Measurements from ENCODE around the gene UPK1B. TPM values are rescaled to one million over a fixed set of nuclear protein-coding genes. Genes with fewer than 3 reads are reported as not detected.

Gene UPK1B
- total RNA-seq, 6 experiments from 2014 or later: 0.20 TPM; not detected in 5

- Histone ChIP-seq H3K27me3 (no peaks in the 10 kb centered on the region), H3K4me1 (no peaks in the 10 kb centered on the region), H3K9me3 (no peaks in the 10 kb centered on the region), H3K36me3 (no peaks in the 10 kb centered on the region), H3K27ac (no peak overlapping the region), H3K4me3 (no peak overlapping the region)
- intact Hi-C loops (cut with DNase I): no loop called here
- DNase-seq (no peak), ATAC-seq (no peak)
- TF ChIP-seq, protein P1, sequence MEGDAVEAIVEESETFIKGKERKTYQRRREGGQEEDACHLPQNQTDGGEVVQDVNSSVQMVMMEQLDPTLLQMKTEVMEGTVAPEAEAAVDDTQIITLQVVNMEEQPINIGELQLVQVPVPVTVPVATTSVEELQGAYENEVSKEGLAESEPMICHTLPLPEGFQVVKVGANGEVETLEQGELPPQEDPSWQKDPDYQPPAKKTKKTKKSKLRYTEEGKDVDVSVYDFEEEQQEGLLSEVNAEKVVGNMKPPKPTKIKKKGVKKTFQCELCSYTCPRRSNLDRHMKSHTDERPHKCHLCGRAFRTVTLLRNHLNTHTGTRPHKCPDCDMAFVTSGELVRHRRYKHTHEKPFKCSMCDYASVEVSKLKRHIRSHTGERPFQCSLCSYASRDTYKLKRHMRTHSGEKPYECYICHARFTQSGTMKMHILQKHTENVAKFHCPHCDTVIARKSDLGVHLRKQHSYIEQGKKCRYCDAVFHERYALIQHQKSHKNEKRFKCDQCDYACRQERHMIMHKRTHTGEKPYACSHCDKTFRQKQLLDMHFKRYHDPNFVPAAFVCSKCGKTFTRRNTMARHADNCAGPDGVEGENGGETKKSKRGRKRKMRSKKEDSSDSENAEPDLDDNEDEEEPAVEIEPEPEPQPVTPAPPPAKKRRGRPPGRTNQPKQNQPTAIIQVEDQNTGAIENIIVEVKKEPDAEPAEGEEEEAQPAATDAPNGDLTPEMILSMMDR (IDR thresholded peaks at IDR 0.05): no peak
- no peak for TF ChIP-seq POLR2A (IDR thresholded peaks at IDR 0.05)
- WGBS (ENCODE audit: insufficient coverage, low coverage, low lambda C conversion rate, missing lambda C conversion rate): 46% methylated on average over 2 of the region's 2 CpGs
These were observed 25.9 kb upstream of the UPK1B start for GRCh38 chr3:119147494-119147893.

GRCh38 chr3:119148493-119149180 lies 24.8 kb upstream of the UPK1B start:
- H3K27ac ChIP-seq: no peak overlapping the region
- H3K9me3 ChIP-seq: peaks cover 0 to 4% (median 0%) of the 10 kb centered on the region in 4 donors
- no peaks in the 10 kb centered on the region for H3K27me3 ChIP-seq
- no peak overlapping the region for H3K4me3 ChIP-seq
- TF ChIP-seq, protein P1 (IDR thresholded peaks at IDR 0.05): no peak
- no peak for TF ChIP-seq POLR2A (IDR thresholded peaks at IDR 0.05)
- DNase-seq: no peak
- intact Hi-C loops (cut with DNase I): no loop called here
- H3K36me3 ChIP-seq: no peaks in the 10 kb centered on the region
- ATAC-seq: no peak
- WGBS (ENCODE audit: insufficient coverage, low coverage, low lambda C conversion rate, missing lambda C conversion rate): 100% methylated on average over 2 of the region's 2 CpGs
- no peaks in the 10 kb centered on the region for H3K4me1 ChIP-seq

DNA sequence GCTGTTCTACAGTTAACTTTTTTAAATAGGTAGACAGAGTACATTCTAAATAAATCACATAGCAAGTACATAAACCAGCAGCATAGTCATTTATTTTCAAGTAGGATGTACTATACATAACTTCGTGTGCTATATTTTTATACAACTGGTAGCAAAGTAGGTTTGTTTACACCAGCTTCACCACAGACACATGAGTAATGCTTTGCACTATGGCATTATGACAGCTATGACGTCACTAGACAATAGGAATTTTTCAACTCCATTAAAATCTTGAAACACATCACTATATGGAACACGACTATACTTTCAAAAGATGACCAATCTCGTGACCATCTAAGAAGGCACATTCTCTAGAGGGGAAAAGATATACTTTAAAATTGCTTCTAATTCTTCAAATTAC lies 23.9 kb upstream of the UPK1B start:
- intact Hi-C loops (cut with DNase I): no loop called here
- H3K27me3 ChIP-seq: no peaks in the 10 kb centered on the region
- H3K9me3 ChIP-seq: peaks cover 0 to 4% (median 0%) of the 10 kb centered on the region in 4 donors
- no peak overlapping the region for H3K27ac ChIP-seq
- no peak overlapping the region for H3K4me3 ChIP-seq
- TF ChIP-seq, protein P1 (IDR thresholded peaks at IDR 0.05): no peak
- no peak for TF ChIP-seq POLR2A (IDR thresholded peaks at IDR 0.05)
- 76% methylated on average over 4 of the region's 4 CpGs for WGBS (ENCODE audit: insufficient coverage, low coverage, low lambda C conversion rate, missing lambda C conversion rate)
- ATAC-seq: no peak
- H3K36me3 ChIP-seq: no peaks in the 10 kb centered on the region
- no peaks in the 10 kb centered on the region for H3K4me1 ChIP-seq
- DNase-seq: no peak

DNA sequence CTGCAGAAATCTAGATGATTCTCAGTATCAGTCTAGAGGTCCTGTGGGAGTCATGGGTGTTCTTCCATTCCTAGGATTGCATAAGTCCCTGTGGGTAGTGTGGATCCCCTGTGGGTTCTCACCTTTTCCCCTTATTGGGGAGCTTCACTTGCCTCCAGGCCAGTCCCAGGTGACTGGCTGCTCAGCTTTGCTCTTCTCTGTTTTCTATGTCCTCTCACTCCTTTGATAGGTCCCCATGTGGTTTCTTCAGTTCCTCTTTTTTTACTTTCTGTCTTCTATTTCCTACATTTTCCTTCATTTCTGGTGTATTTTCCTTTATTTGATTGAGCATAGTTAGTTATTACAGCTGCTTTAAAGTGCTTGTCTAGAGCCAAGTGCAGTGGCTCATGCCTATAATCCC lies 16.5 kb upstream of the UPK1B start:
- Histone ChIP-seq H3K27me3 (no peaks in the 10 kb centered on the region), H3K4me3 (no peak overlapping the region), H3K36me3 (no peaks in the 10 kb centered on the region), H3K9me3 (peaks cover 0 to 4% (median 0%) of the 10 kb centered on the region in 4 donors), H3K27ac (no peak overlapping the region), H3K4me1 (no peaks in the 10 kb centered on the region)
- no peak for DNase-seq
- TF ChIP-seq, protein P1 (IDR thresholded peaks at IDR 0.05): no peak
- ATAC-seq: no peak
- intact Hi-C loops (cut with DNase I): no loop called here

- H3K27ac ChIP-seq: no peak overlapping the region
- intact Hi-C loops (cut with DNase I): no loop called here
- ATAC-seq (no peak), DNase-seq (no peak)
- no peaks in the 10 kb centered on the region for H3K36me3 ChIP-seq
- no peak overlapping the region for H3K4me3 ChIP-seq
- H3K27me3 ChIP-seq: no peaks in the 10 kb centered on the region
- H3K4me1 ChIP-seq: no peaks in the 10 kb centered on the region
- 51% methylated on average over 2 of the region's 2 CpGs for WGBS (ENCODE audit: insufficient coverage, low coverage, low lambda C conversion rate, missing lambda C conversion rate)
- no peak for TF ChIP-seq POLR2A (IDR thresholded peaks at IDR 0.05)
- TF ChIP-seq, protein P1 (IDR thresholded peaks at IDR 0.05): no peak
- peaks cover 0 to 4% (median 0%) of the 10 kb centered on the region in 4 donors for H3K9me3 ChIP-seq
These were observed 15.4 kb upstream of the UPK1B start for GRCh38 chr3:119157971-119158370.
